K562 treated with DMSO at 1 percent for 4 hours (cell line): ENCODE measurements around the gene SEC61A2. TPM values are rescaled to one million over a fixed set of nuclear protein-coding genes. Genes with fewer than 3 reads are reported as not detected.

ENCODE experiments used
- total RNA-seq: library from RNA; unstranded; fragments of 300-600 nt; gene quantifications from 2 replicates; pipeline ENCODE4 v1.2.3, GENCODE V29; 2022; ENCODE audit not compliant: insufficient read depth

Gene SEC61A2
- 3.5 and 15.0 TPM in 2 replicates for total RNA-seq

GRCh38 chr10:12129222-12130111 lies at the start of gene SEC61A2:
TSS of gene SEC61A2 (plus strand) at chr10:12129677. CDS start at chr10:12129788, 111 bp downstream.

GRCh38 chr10:12195603-12196506 lies 66.4 kb downstream of the SEC61A2 start, which contains the start of the genes CDC123 and NUDT5:
TSS of gene CDC123 (plus strand) at chr10:12196188. CDS start at chr10:12196246, 58 bp downstream.
TSS of gene NUDT5 (minus strand) at chr10:12195891. CDS start at chr10:12186291, 9,600 bp downstream.

Other genes with a start within 250 kb of the SEC61A2 start
- 15.7 and 20.7 TPM in 2 replicates for gene UPF2, start 86.9 kb upstream of the SEC61A2 start, total RNA-seq
- gene DHTKD1, start 60.7 kb upstream of the SEC61A2 start, total RNA-seq = 7.4 and 7.9 TPM in 2 replicates
- 55.9 and 67.8 TPM in 2 replicates for gene NUDT5, start 66.2 kb downstream of the SEC61A2 start, total RNA-seq
- 73.9 and 75.5 TPM in 2 replicates for gene CDC123, start 66.5 kb downstream of the SEC61A2 start, total RNA-seq
- 0.47 TPM in 1 of 2 replicates, not detected in the other for gene CAMK1D, start 219.9 kb downstream of the SEC61A2 start, total RNA-seq